Activated gamma-delta T cell (primary cell): ENCODE data around the gene LMTK2.
"Not testable (repeated sequence)": the region's sequence is repeated elsewhere in the genome, so short reads cannot be mapped to it uniquely, and the experiment has no call there.

Source experiments
- DNase-seq: peaks from one replicate; lab custom pipeline; 2025; lab: John Stamatoyannopoulos, UW

Gene LMTK2

DNA sequence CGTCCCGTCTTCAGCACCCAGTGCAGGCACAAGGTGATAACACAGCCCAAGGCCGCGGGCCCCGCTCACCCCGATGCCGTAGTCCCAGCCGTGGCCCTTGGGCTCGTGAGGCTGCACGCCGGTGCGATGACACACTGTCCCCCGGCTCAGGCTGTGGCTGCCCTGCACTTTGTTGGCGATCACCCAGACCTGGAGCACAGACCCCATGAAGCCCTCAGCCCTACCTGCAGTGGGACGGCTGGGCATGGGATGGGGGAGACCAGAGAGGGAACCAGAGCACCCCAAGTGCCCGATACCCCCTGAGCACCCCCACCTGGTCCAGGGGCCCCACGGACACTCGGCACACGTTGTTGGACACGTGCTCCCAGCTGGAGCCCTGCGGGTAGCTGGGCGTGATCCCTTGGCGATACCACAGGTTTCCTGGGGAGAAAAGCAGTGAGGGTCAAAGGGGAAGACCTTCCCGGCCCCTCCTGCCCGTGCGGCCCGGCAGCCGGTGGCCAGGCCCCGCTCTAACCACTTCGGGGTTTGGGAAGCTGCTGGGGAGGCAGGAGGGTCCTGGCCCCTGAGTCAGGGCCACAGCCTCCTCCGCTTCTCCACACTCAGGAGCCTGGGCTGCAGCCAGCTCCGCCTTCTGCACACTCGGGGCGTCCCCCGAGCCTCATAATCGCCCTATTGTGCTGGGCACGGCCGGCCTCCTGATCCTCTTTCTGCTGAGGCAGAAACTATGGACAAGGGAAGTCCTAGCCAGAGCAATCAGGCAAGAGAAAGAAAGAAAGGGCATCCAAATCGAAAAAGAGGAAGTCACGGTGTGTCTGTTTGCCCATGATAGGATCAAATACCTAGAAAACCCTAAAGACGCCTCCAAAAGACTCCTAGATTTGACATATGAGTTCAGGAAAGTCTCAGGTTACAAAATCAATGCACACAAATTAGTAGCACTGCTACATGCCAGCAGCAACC lies 111.2 kb downstream of the LMTK2 start:
- no peak for DNase-seq

DNA sequence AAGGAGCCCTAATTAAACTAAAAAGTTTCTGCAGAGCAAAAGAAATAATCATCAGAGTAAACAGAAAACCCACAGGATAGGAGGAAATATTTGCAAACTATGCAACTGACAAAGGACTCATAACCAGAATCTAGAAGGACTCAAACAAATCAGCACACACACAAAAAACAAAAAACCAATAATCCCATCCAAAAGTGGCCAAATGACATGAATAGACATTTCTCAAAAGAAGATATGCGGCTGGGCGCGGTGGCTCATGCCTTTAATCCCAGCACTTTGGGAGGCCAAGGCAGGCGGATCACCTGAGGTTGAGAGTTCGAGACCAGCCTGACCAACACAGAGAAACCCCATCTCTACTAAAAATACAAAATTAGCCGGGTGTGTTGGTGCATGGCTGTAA lies 112.7 kb downstream of the LMTK2 start:
- DNase-seq = not testable (repeated sequence)

DNA sequence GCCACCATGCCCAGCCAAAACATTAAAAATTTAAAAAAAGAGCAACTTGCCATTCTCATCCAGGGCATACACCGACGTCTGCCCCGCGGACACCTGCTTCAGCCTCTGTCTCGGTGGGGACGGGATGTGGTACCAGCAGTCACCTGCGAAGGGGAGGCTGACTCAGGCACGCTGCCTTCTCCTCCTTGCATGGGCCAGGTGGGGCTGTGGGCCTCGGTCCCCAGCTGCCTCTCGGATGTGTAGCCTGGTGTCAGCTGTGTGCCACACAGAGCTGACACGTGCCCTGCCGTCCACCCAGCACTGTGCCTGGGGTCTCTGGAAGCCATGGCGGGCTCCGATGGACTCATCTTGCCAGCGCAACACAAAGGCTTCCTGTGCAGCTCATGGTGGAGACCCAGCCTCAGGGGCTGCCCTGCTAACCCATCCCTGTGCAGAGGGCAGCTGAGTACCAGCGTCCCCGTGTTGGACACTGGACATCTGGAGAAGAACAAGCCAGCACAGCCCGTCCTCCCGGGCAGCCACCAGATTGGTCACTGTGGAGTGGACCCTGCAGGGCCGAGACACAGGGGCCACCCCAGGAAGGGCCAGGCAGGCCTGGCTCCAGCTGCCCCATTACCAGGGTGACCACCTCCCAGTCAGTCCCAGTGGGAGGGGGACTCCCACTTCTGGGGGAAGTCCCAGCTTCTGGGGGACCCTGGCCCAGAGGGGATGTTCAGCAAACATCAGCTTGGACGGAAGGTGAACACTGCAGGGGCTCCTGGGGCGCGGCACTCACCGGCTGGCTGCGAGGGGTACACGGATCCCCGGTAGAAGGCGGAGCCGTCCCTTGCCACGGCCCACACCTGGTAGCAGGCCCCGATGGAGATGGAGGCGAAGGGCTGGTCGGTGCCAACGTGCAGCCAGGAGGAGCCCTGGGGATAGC lies 115.2 kb downstream of the LMTK2 start:
- DNase-seq = no peak

DNA sequence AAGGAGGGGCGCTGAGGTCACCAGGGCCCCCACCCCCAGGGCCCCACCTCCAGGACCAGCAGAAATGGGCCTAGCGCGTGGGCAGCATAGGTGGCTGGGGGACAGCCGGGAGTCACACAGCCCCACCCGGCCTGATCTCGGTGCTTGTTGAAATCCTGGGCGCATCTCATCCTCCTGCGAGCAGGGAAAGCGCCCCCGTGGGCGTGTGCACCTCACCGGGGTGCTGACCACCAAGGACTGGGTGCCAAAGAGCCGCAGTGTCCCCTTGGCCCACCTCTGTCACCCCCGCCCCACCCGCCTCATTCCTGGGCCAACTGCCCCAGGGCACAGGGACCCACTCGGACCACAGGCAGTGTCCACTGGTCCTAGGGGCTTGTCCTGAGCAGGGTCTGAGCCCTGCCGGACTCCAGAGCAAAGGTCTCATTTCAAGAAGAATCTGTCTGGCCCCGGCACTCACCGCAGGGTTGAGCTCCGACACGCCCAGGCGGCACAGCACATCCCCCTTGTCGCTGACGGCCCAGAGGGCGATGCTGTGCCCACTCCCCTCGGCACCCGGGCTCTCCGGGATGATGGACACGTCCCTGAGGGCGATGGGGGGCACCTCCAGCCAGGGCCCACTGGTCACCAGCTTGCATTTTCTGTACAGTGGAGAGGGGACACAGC lies 116.0 kb downstream of the LMTK2 start:
- DNase-seq = no peak

DNA sequence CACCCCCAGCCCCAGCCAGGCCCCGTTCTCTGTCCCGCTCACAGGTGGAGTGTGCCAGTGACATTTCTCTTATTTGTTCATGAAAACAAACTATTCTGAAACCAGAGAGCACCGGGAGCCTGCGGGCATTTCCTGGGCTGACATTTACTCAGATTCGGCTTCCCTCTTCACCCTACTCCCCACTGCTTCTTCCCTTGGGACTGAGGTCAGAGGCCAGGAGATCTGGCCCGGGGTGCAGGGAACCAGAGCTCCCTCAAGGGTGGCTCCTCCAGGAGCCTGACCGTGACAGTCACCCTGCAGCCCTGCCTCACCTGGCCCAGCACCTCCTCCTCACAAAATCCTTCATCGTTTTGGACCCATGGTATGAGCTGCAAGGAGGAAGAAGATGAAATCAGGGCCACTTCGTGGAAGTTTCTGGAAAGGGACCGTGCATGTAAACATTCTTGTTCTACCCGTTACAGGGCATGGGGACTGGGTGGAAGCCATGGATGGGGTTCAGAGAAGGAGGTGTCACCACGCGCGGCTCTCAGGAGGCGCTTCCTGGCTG lies 116.8 kb downstream of the LMTK2 start:
- DNase-seq = no peak

DNA sequence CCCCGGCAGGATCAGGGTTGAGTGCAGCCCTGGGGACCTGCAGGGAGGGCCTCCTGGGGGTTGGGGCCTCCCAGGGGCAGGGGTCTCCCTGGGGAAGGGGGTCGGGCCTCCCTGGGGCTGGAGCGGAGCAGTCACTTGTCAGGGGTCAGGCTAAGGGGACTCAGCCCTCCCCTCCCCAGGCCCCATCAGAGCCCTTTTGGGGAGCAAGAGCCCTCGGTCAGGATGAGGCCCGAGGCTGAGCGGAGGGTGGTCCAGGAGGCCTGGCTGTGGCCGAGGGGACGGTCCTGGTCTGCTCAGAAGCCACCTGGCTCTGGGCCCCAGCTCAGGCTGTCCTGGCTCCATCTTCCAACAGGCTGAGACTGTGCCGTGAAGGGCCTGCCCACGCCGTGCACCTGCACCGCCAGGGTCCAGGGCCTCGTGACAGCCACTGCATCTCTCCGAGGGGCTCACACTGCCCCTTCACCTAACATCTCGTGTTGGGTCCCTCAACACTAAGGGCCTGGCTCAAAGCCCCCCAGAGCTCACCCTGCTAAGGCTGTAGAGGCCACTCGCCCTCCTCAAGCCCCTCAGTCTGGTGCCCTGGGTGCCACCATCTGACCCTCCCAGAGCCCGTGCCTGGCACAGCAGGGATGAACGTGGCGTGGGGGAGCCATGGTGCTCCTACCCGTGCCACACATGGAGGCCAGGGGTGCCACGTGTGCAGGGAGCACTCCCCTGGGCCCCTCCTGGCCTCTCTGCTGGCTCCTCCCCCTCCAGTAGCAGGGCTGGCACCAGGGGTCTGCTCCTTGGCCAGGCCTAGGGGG lies 117.4 kb downstream of the LMTK2 start:
- DNase-seq = no peak

GRCh38 chr7:98224701-98225181 lies 118.1 kb downstream of the LMTK2 start:
- no peak for DNase-seq

DNA sequence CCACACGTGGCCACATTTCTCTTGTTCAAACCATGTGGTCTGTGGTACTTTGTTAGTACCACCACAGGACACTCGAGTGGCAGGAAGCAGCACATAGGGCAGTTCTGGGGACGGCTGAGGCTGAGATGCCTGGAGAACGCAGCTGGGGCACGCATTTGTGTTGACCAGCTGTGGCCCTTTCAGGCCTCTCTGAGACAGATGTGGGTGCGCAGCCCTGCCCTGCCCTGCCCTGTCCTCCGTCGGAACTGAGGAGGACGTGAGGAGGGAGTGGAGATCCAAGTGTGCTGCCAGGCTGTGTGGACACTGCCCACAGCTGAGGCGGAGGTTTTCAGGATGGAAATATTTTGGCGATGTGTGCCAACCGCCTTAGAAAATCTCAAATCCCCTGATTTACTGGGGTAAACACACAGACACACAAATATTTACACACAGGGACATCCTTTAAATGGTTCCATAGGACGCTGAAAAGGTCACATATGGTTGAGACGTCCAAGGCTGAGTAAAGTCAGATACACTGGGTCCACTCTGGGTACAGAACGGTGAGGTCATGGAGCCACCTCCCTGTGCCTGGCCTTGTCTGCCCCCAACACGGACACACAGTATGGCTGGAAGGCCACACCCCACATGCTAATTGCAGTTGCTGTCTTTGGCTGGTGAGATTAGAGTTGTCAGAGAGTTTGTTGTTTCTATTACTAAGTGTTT lies 119.4 kb downstream of the LMTK2 start:
- DNase-seq = no peak

DNA sequence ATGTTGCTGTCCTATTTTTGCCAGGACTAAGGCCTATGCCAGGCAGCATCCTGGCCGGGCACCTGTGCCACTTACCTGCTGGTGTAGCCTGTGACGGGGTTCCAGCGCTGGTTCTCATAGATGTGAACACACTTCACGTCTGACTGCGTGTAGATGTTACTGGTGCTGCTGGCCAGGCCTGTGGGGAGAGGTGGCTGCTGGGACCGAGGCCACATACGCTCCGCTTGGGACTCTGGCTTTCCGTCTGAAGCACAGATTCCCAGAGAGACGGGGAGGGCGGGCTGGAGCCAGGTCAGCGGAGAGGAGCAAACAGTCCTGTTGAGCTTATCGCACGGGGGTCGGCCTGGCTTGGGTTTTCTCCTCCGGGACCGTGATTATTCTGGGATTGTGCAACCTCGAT lies 121.3 kb downstream of the LMTK2 start:
- no peak for DNase-seq

DNA sequence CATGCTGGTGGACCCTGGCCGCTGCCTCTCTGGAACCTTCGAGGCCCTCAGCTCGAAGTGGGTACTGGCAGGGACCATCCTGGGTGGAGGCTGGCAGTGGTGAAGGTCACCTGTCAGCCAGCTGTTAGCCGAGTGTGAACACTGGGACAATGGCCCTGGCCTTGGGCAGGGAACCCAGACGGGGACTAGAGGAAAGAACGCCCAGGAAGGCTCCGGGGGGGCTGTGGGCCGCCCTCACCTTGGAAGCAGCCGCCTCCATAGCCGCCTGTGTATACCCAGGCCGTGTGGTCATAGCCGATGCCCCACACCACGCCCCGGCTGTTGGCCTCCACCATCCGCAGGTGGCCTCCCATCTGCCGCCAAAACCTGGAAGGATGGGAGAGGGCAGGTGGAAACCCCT lies 122.1 kb downstream of the LMTK2 start:
- DNase-seq = no peak

GRCh38 chr7:98229441-98229840 lies 122.8 kb downstream of the LMTK2 start:
- DNase-seq = no peak

- no peak for DNase-seq
Observed at GRCh38 chr7:98229991-98230745, 123.5 kb downstream of the LMTK2 start.

- DNase-seq = no peak
Observed at GRCh38 chr7:98230746-98231471, 124.2 kb downstream of the LMTK2 start.

DNA sequence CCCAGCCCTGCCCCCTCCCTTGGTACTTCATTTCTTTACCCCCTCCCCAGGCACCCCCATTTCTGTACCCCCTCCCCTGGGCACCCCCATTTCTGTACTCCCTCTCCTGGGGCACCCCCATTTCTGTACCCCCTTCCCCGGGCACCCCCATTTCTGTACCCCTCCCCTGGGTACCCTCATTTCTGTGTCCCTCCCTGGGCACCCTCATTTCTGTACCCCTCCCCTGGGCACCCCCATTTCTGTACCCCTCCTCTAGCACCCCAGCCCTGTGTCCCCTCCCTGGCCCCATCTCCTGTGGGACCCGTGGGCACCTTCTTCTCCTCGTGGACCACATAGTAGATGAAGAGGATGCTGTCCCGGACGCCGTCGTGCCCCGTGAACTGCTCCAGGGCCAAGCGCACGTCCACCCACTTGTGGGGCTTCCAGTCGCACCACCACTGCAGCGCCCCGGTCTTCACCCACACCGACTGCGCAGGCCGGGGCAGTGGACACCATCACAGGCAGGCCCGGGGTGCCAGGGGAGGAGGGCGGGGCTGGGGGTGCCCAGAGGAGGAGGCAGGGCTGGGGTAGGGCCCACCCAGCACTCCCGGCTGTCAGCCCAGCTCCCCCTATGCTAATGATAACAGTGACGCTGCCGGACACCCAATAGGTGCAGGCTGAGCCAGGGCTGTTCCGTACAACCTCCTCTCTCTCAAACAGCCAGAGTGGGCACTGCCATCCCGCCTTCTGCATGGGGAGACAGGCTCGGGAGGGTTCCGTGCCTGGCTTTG lies 125.0 kb downstream of the LMTK2 start:
- no peak for DNase-seq

- no peak for DNase-seq
Observed at GRCh38 chr7:98232263-98232585, 125.6 kb downstream of the LMTK2 start.

DNA sequence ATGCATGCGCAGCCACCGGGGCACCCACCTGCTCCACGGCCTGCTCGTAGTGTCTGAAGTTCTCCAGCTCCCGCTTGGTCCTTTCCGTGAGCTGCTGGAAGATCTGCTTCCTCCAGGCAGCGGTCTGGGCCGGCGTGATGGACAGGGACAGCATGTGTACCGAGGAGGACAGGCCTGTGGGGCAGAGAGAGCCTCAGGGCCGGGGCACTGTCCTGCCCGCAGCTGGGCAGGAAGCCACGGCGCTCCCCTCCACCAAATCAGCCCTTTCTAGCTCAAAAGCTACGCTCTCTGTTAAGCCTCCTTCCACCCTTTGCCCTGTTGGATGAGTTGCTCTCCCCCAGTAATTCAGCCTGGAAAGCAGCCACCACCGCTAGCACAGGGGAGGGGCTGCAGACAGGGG lies 126.1 kb downstream of the LMTK2 start:
- DNase-seq = no peak

- DNase-seq = no peak
Observed at GRCh38 chr7:98233219-98234070, 126.8 kb downstream of the LMTK2 start.
